ENCODE measurements around the gene INIP. TPM values are rescaled to one million over a fixed set of nuclear protein-coding genes. Genes with fewer than 3 reads are reported as not detected.

INIP gene
- 23.2 and 27.0 TPM in 2 replicates for total RNA-seq (2014; rRNA removed; shearing (Covaris generic))
- 34.4 and 34.5 TPM in 2 replicates for total RNA-seq (2022)
- percentile 77 among the genes with signal in this experiment for Bru-seq, nascent RNA
- BruChase-seq, experiment 1, labeled RNA remaining after a 6-hour chase = percentile 79 among the genes with signal in this experiment
- BruChase-seq, experiment 2, labeled RNA remaining after a 2-hour chase = percentile 87 among the genes with signal in this experiment
- long read RNA-seq, full-length matches to known transcripts = 26 of 42 reads
- long read RNA-seq, partial matches to known transcripts = 1 of 42 reads
- long read RNA-seq, other reads (novel, unspliced or antisense) = 15 of 42 reads

GRCh38 chr9:112717661-112718331 is at the start of gene INIP:
INIP (minus strand) TSS chr9:112718117; CDS start chr9:112716485, 1,632 bp downstream.
- peak within 1 kb of the TSS; percentile 84 for H3K4me2 ChIP-seq (ENCODE audit: low read length)
- H3K9me3 ChIP-seq (ENCODE audit: low read length) = no peaks in the 10 kb centered on the region; the same call in 1 of the 2 replicates
- CTCF ChIA-PET (ENCODE audit: unreplicated experiment) = interaction anchor here (0.6 to 2.1 kb wide), 4 partner anchors 11 to 231 kb away, joined by 3 to 6 read pairs (median 4); partner anchors contain the start of gene KIAA1958
- intact Hi-C loops (cut with micrococcal nuclease; ENCODE audit: unreplicated experiment) = loop anchor here (1.0 to 10.0 kb wide), 7 partner anchors 34 to 823 kb away; partner anchors contain the start of genes HSDL2, KIAA1958, PTBP3 and UGCG
- H3K4me3 ChIP-seq (ENCODE audit: low read depth, low read length, poor library complexity, severe bottlenecking) = peak within 1 kb of the TSS; percentile 86
- H3K36me3 ChIP-seq (ENCODE audit: insufficient read depth, low read length) = peaks cover 23% of the 10 kb centered on the region
- no peaks in the 10 kb centered on the region for H3K9me2 ChIP-seq (ENCODE audit: insufficient read depth, low read length)
- peak within 1 kb of the TSS; percentile 70; the same call in 1 of the 2 replicates for H2AFZ ChIP-seq (ENCODE audit: low read length)
- H3K79me2 ChIP-seq (ENCODE audit: insufficient read depth, low read depth, low read length) = peaks cover 45% of the 10 kb centered on the region
- H3K27ac ChIP-seq (ENCODE audit: low read depth, low read length, poor library complexity, severe bottlenecking) = peak within 1 kb of the TSS; percentile 83
- DNase-seq (ENCODE audit: low spot score) = peak; percentile 99
- H3K4me1 ChIP-seq (ENCODE audit: insufficient read depth, low read length, poor library complexity, severe bottlenecking) = peaks cover 16% of the 10 kb centered on the region
- TF ChIP-seq CTCF (conservative IDR thresholded peaks at IDR 0.05; ENCODE audit: low read length) = peak; percentile 59
- TF ChIP-seq EZH2phosphoT487 (IDR thresholded peaks at IDR 0.05; ENCODE audit: borderline replicate concordance, low read depth, low read length) = no peak
- no peaks in the 10 kb centered on the region for H4K20me1 ChIP-seq (ENCODE audit: insufficient read depth, low read length)
- TSS peak; percentile 90 for BruUV-seq (replicated peaks)
- POLR2A ChIA-PET = interaction anchor here (0.6 to 3.4 kb wide), 23 partner anchors 9 to 1472 kb away, joined by 3 to 30 read pairs (median 4); partner anchors contain the start of genes HSDL2 and SNX30

GRCh38 chr9:112765281-112765680 is 47.4 kb upstream of the INIP start:
- CTCF ChIA-PET (ENCODE audit: unreplicated experiment) = no interaction called here
- POLR2A ChIA-PET = interaction anchor here (0.9 kb wide), 1 partner anchor 19 kb away, joined by 7 read pairs; no protein-coding TSS in a partner anchor
- Histone ChIP-seq H3K36me3 (ENCODE audit: insufficient read depth, low read length) (no peaks in the 10 kb centered on the region), H3K79me2 (ENCODE audit: insufficient read depth, low read depth, low read length) (no peaks in the 10 kb centered on the region), H2AFZ (ENCODE audit: low read length) (no peak overlapping the region), H3K4me2 (ENCODE audit: low read length) (no peak overlapping the region), H4K20me1 (ENCODE audit: insufficient read depth, low read length) (no peaks in the 10 kb centered on the region), H3K9me3 (ENCODE audit: low read length) (peaks cover 15% of the 10 kb centered on the region; the same call in 1 of the 2 replicates), H3K4me3 (ENCODE audit: low read depth, low read length, poor library complexity, severe bottlenecking) (no peak overlapping the region), H3K4me1 (ENCODE audit: insufficient read depth, low read length, poor library complexity, severe bottlenecking) (no peaks in the 10 kb centered on the region), H3K9me2 (ENCODE audit: insufficient read depth, low read length) (no peaks in the 10 kb centered on the region), H3K27ac (ENCODE audit: low read depth, low read length, poor library complexity, severe bottlenecking) (no peak overlapping the region)
- no peak for DNase-seq (ENCODE audit: low spot score)
- intact Hi-C loops (cut with micrococcal nuclease; ENCODE audit: unreplicated experiment) = no loop called here
- TF ChIP-seq CTCF (conservative IDR thresholded peaks at IDR 0.05; ENCODE audit: low read length) (no peak), EZH2phosphoT487 (IDR thresholded peaks at IDR 0.05; ENCODE audit: borderline replicate concordance, low read depth, low read length) (no peak)
- BruUV-seq (replicated peaks) = no TSS peak
